Body of pancreas (tissue), 4 donors: Measurements from ENCODE around the gene CISD3.

Experiments
- CTCF ChIP-seq, 7 experiments: fragments of 450-650 bp in 4 of 7; fragments of 200-600 bp in 3 of 7; sonication (generic) in 3 of 7; IDR thresholded peaks; one replicate each; pipeline ENCODE4 v1.5.1; 2016 to 2019; ENCODE audit warnings: antibody characterized with exemption in 7 of 7
- POLR2A ChIP-seq, 3 donors: fragments of 450-650 bp; IDR thresholded peaks; one replicate each; pipeline ENCODE4 v1.6.1; 2016; ENCODE audit warnings: antibody characterized with exemption in 3 of 3, mild to moderate bottlenecking in 2 of 3

GRCh38 chr17:38752308-38753070, 22.3 kb downstream of the CISD3 start, which contains the start of gene PSMB3:
- TF ChIP-seq POLR2A (IDR thresholded peaks at IDR 0.05) (peak in 2 of 3 donors; percentile 68 to 70), CTCF (IDR thresholded peaks at IDR 0.05) (no peak)
